GM12891 (cell line): ENCODE results near the gene GRM3.

Experiments
- POLR2A ChIP-seq: IDR thresholded peaks from 2 replicates; pipeline ENCODE4 v1.6.1; 2011; ENCODE audit warnings: low read depth, low read length, control low read depth
- POLR2AphosphoS5 ChIP-seq: IDR thresholded peaks from 2 replicates; pipeline ENCODE4 v1.6.1; 2011; ENCODE audit warnings: low read depth, low read length, control low read depth
- POU2F2 ChIP-seq: IDR thresholded peaks from 2 replicates; pipeline ENCODE4 v1.6.1; 2011; ENCODE audit warnings: low read depth, mild to moderate bottlenecking, control low read depth, low read length, moderate library complexity
- SPI1 ChIP-seq: IDR thresholded peaks from 2 replicates; pipeline ENCODE4 v1.6.1; 2011; ENCODE audit warnings: low read depth, low read length, control low read depth
- TAF1 ChIP-seq: IDR thresholded peaks from 2 replicates; pipeline ENCODE4 v1.6.1; 2011; ENCODE audit warnings: low read depth, low read length, control low read depth

- TF ChIP-seq POU2F2, result no peak
- TF ChIP-seq SPI1, result no peak
- TF ChIP-seq POLR2AphosphoS5, result no peak
- TF ChIP-seq POLR2A, result no peak
- TF ChIP-seq TAF1, result no peak
Measured at GRCh38 chr7:86792260-86792659, 148.6 kb downstream of the GRM3 start.
